ENCODE data around the gene TMEM151B. TPM values are rescaled to one million over a fixed set of nuclear protein-coding genes. Genes with fewer than 3 reads are reported as not detected.

The TMEM151B gene
- total RNA-seq, 1 experiment from 2014 or later, result not detected

GRCh38 chr6:44256775-44257024, 13.6 kb upstream of the TMEM151B start:
- no peaks in the 10 kb centered on the region for H3K27me3 ChIP-seq (ENCODE audit: insufficient read depth, low read length)
- peaks cover 2 to 23% of the 10 kb centered on the region in 2 experiments; a peak in 3 of 4 replicates for H3K4me1 ChIP-seq (ENCODE audit: control insufficient read depth in 1 of 2, insufficient read depth in 2 of 2, low read length in 2 of 2)
- ChIA-PET RAD21 (ENCODE audit: low non-redundant PET in 1 of 2, low total read pairs in 2 of 2, uncharacterized antibody in 2 of 2, unreplicated experiment in 2 of 2) (interaction anchor here in 1 of 2 experiments (0.8 to 0.9 kb wide), 2 partner anchors 11 to 84 kb away, joined by 3 read pairs; no protein-coding TSS in a partner anchor), CTCF (interaction anchor here (0.6 to 2.0 kb wide), 11 partner anchors 10 to 160 kb away, joined by 3 to 16 read pairs (median 4); partner anchors contain the start of genes AARS2 and HSP90AB1), POLR2A (interaction anchor here (0.6 to 3.4 kb wide), 7 partner anchors 8 to 84 kb away, joined by 3 to 74 read pairs (median 4); partner anchors contain the start of genes HSP90AB1 and SLC29A1)
- H3K9ac ChIP-seq (ENCODE audit: low read length), result peak overlapping the region; percentile 93
- H3K36me3 ChIP-seq (ENCODE audit: control insufficient read depth in 1 of 2, insufficient read depth in 2 of 2, low read length in 2 of 2), result peaks cover 23 to 35% of the 10 kb centered on the region in 2 experiments; a peak in 3 of 4 replicates
- intact Hi-C loops (cut with micrococcal nuclease), result loop anchor here (2.0 kb wide), 1 partner anchor 84 kb away; no protein-coding TSS in a partner anchor
- peak overlapping the region; percentile 59 to 92 for H3K4me3 ChIP-seq (replicated peaks in 1 of 2; ENCODE audit: low read depth in 1 of 2, low read length in 2 of 2)
- ATAC-seq (no peak), DNase-seq (ENCODE audit: low read depth, low spot score) (no peak)
- no TSS peak for BruUV-seq (replicated peaks)
- peak overlapping the region; percentile 95 for H3K27ac ChIP-seq (ENCODE audit: low read depth, low read length)
- peaks cover 27% of the 10 kb centered on the region for H3K79me2 ChIP-seq (ENCODE audit: insufficient read depth, low read length)
- H3K9me3 ChIP-seq (ENCODE audit: control insufficient read depth in 1 of 2, insufficient read depth in 1 of 2, low read depth in 1 of 2, low read length in 2 of 2), result no peaks in the 10 kb centered on the region
- peaks cover 26% of the 10 kb centered on the region; the same call in 1 of the 2 replicates for H4K20me1 ChIP-seq (ENCODE audit: insufficient read depth)
- no peak overlapping the region for H2AFZ ChIP-seq (ENCODE audit: low read depth, low read length, poor library complexity, severe bottlenecking)
- H3K4me2 ChIP-seq (ENCODE audit: low read length), result peak overlapping the region; percentile 99
- H3K9me2 ChIP-seq (ENCODE audit: insufficient read depth), result no peaks in the 10 kb centered on the region
- TF ChIP-seq CTCF (IDR thresholded peaks at IDR 0.05 in 2 of 3, conservative IDR thresholded peaks at IDR 0.05 in 1 of 3; ENCODE audit: borderline replicate concordance in 1 of 3, insufficient read depth in 1 of 3, low read depth in 2 of 3, low read length in 2 of 3), result no peak

GRCh38 chr6:44257025-44257752, 13.1 kb upstream of the TMEM151B start, which contains the start of gene SLC35B2:
Gene SLC35B2 (minus strand): TSS chr6:44257528. CDS start chr6:44257410, 118 bp downstream.
- H3K9ac ChIP-seq (ENCODE audit: low read length), result peak within 1 kb of the TSS; percentile 93
- peaks cover 19 to 30% of the 10 kb centered on the region in 2 experiments; a peak in 3 of 4 replicates for H3K36me3 ChIP-seq (ENCODE audit: control insufficient read depth in 1 of 2, insufficient read depth in 2 of 2, low read length in 2 of 2)
- H4K20me1 ChIP-seq (ENCODE audit: insufficient read depth), result peaks cover 21% of the 10 kb centered on the region; the same call in 1 of the 2 replicates
- CTCF ChIA-PET, result interaction anchor here (0.6 to 2.0 kb wide), 11 partner anchors 9 to 161 kb away, joined by 3 to 16 read pairs (median 4); partner anchors contain the start of genes AARS2 and HSP90AB1
- no peaks in the 10 kb centered on the region for H3K9me3 ChIP-seq (ENCODE audit: control insufficient read depth in 1 of 2, insufficient read depth in 1 of 2, low read depth in 1 of 2, low read length in 2 of 2)
- no peaks in the 10 kb centered on the region for H3K27me3 ChIP-seq (ENCODE audit: insufficient read depth, low read length)
- POLR2A ChIA-PET, result interaction anchor here (0.6 to 3.4 kb wide), 6 partner anchors 8 to 85 kb away, joined by 3 to 74 read pairs (median 4); partner anchors contain the start of genes HSP90AB1 and SLC29A1
- RAD21 ChIA-PET (ENCODE audit: low non-redundant PET in 1 of 2, low total read pairs in 2 of 2, uncharacterized antibody in 2 of 2, unreplicated experiment in 2 of 2), result interaction anchor here in 1 of 2 experiments (0.8 kb wide), 1 partner anchor 84 kb away, joined by 3 read pairs; no protein-coding TSS in a partner anchor
- peak within 1 kb of the TSS; percentile 95 for H3K27ac ChIP-seq (ENCODE audit: low read depth, low read length)
- no peak within 1 kb of the TSS for H2AFZ ChIP-seq (ENCODE audit: low read depth, low read length, poor library complexity, severe bottlenecking)
- intact Hi-C loops (cut with micrococcal nuclease), result loop anchor here (2.0 kb wide), 1 partner anchor 84 kb away; no protein-coding TSS in a partner anchor
- peak; percentile 67 for ATAC-seq
- H3K9me2 ChIP-seq (ENCODE audit: insufficient read depth), result no peaks in the 10 kb centered on the region
- H3K4me1 ChIP-seq (ENCODE audit: control insufficient read depth in 1 of 2, insufficient read depth in 2 of 2, low read length in 2 of 2), result peaks cover 2 to 21% of the 10 kb centered on the region in 2 experiments; a peak in 3 of 4 replicates
- peaks cover 22% of the 10 kb centered on the region for H3K79me2 ChIP-seq (ENCODE audit: insufficient read depth, low read length)
- peak within 1 kb of the TSS; percentile 99 for H3K4me2 ChIP-seq (ENCODE audit: low read length)
- peak within 1 kb of the TSS; percentile 59 to 92 for H3K4me3 ChIP-seq (replicated peaks in 1 of 2; ENCODE audit: low read depth in 1 of 2, low read length in 2 of 2)
- DNase-seq (ENCODE audit: low read depth, low spot score), result no peak
- no TSS peak for BruUV-seq (replicated peaks)
- peak; percentile 72 for TF ChIP-seq POLR2AphosphoS5 (IDR thresholded peaks at IDR 0.05; ENCODE audit: low read depth, low read length)
- peak; percentile 19 to 60 (median 44); a peak in 4 of 6 replicates for TF ChIP-seq CTCF (IDR thresholded peaks at IDR 0.05 in 2 of 3, conservative IDR thresholded peaks at IDR 0.05 in 1 of 3; ENCODE audit: borderline replicate concordance in 1 of 3, insufficient read depth in 1 of 3, low read depth in 2 of 3, low read length in 2 of 3)
- TF ChIP-seq ZFX (IDR thresholded peaks at IDR 0.05), result peak; percentile 48; the same call in 1 of the 2 replicates
- peak; percentile 47 for TF ChIP-seq POLR2A (IDR thresholded peaks at IDR 0.05; ENCODE audit: borderline replicate concordance, extremely low read depth, insufficient read depth, insufficient read length)
- TF ChIP-seq SRF (IDR thresholded peaks at IDR 0.05; ENCODE audit: low read depth), result no peak
- peak; percentile 46 for TF ChIP-seq YY1 (IDR thresholded peaks at IDR 0.05; ENCODE audit: extremely low read depth, insufficient replicate concordance, low read depth, low read length)
- peak; percentile 92 for TF ChIP-seq MAX (IDR thresholded peaks at IDR 0.05)
- TF ChIP-seq SIN3A (IDR thresholded peaks at IDR 0.05; ENCODE audit: low read depth), result peak; percentile 59; the same call in 1 of the 2 replicates

All from HCT116 (cell line).